ENCODE data around the gene PDYN.

PDYN gene

DNA sequence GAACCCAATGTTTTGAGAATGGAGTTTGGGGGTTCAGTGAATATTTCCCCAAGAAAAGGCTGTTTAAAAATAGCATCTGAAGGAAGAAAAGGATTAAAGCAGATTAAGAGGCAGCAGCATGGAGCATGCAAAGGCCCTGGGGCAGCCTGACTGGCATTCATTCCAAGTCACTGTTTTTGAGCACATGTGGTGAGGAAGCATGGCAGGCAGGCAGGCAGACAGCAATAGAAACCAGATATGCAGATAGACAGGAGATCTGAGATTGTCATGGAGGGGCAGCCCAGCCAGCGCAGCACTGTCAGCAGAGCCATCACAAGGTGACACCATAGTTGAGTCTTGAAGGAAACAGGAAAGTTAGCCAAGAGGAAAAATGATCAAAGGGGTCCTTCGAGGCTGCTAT is 60.9 kb downstream of the PDYN start:
- Histone ChIP-seq H3K9me3 (ENCODE audit: control insufficient read depth, insufficient read depth, low read length) (no peaks in the 10 kb centered on the region), H3K4me1 (ENCODE audit: control insufficient read depth, low read length) (no peaks in the 10 kb centered on the region), H3K79me2 (ENCODE audit: control insufficient read depth, low read length) (no peaks in the 10 kb centered on the region), H3K4me2 (ENCODE audit: low read length) (no peak overlapping the region), H3K4me3 (ENCODE audit: low read length) (no peak overlapping the region), H3K9me2 (replicated peaks; ENCODE audit: control insufficient read depth, low read length) (no peaks in the 10 kb centered on the region), H3K27ac (ENCODE audit: low read depth, low read length) (no peak overlapping the region), H3F3A (ENCODE audit: control insufficient read depth, insufficient read depth) (no peaks in the 10 kb centered on the region), H4K20me1 (ENCODE audit: control insufficient read depth, insufficient read depth, low read depth, low read length) (0 out of 2 replicates have a peak, but pooled peaks cover 3% of the 10 kb centered on the region), H3K27me3 (ENCODE audit: control insufficient read depth, low read length) (peaks cover 2% of the 10 kb centered on the region), H3K36me3 (ENCODE audit: control insufficient read depth, low read length) (no peaks in the 10 kb centered on the region)
- TF ChIP-seq, protein P1, sequence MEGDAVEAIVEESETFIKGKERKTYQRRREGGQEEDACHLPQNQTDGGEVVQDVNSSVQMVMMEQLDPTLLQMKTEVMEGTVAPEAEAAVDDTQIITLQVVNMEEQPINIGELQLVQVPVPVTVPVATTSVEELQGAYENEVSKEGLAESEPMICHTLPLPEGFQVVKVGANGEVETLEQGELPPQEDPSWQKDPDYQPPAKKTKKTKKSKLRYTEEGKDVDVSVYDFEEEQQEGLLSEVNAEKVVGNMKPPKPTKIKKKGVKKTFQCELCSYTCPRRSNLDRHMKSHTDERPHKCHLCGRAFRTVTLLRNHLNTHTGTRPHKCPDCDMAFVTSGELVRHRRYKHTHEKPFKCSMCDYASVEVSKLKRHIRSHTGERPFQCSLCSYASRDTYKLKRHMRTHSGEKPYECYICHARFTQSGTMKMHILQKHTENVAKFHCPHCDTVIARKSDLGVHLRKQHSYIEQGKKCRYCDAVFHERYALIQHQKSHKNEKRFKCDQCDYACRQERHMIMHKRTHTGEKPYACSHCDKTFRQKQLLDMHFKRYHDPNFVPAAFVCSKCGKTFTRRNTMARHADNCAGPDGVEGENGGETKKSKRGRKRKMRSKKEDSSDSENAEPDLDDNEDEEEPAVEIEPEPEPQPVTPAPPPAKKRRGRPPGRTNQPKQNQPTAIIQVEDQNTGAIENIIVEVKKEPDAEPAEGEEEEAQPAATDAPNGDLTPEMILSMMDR (IDR thresholded peaks at IDR 0.05; ENCODE audit: low read depth, low read length, poor library complexity, severe bottlenecking), result no peak

DNA sequence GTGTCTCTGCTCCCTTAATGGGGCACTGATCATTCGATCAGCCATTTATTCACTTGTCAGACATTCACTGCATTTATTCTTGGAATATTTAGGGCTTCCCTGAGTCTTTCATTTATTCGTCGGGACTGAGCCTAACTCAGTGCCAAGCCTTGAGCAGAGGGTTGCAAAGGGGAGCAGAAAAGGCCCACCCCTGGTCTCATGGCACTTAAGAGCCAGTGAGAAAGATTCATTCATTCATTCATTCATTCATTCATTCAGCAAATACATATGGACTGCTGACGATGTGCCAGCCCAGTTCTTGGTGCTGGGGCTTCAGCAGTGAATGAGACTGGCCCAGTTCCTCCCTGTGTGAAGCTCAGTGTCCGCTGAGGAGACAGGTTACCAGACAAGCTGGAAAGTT is 62.0 kb downstream of the PDYN start:
- no peaks in the 10 kb centered on the region for H3K9me3 ChIP-seq (ENCODE audit: control insufficient read depth, insufficient read depth, low read length)
- H3K9me2 ChIP-seq (replicated peaks; ENCODE audit: control insufficient read depth, low read length), result no peaks in the 10 kb centered on the region
- no peaks in the 10 kb centered on the region for H3K36me3 ChIP-seq (ENCODE audit: control insufficient read depth, low read length)
- peaks cover 2% of the 10 kb centered on the region for H3K27me3 ChIP-seq (ENCODE audit: control insufficient read depth, low read length)
- H3F3A ChIP-seq (ENCODE audit: control insufficient read depth, insufficient read depth), result no peaks in the 10 kb centered on the region
- no peak overlapping the region for H3K27ac ChIP-seq (ENCODE audit: low read depth, low read length)
- 0 out of 2 replicates have a peak, but pooled peaks cover 3% of the 10 kb centered on the region for H4K20me1 ChIP-seq (ENCODE audit: control insufficient read depth, insufficient read depth, low read depth, low read length)
- no peak overlapping the region for H3K4me3 ChIP-seq (ENCODE audit: low read length)
- H3K79me2 ChIP-seq (ENCODE audit: control insufficient read depth, low read length), result no peaks in the 10 kb centered on the region
- TF ChIP-seq, protein P1 (IDR thresholded peaks at IDR 0.05; ENCODE audit: low read depth, low read length, poor library complexity, severe bottlenecking), result no peak
- TF ChIP-seq EZH2phosphoT487 (IDR thresholded peaks at IDR 0.05; ENCODE audit: borderline replicate concordance, low read length), result no peak
- no peaks in the 10 kb centered on the region for H3K4me1 ChIP-seq (ENCODE audit: control insufficient read depth, low read length)
- H3K4me2 ChIP-seq (ENCODE audit: low read length), result no peak overlapping the region

DNA sequence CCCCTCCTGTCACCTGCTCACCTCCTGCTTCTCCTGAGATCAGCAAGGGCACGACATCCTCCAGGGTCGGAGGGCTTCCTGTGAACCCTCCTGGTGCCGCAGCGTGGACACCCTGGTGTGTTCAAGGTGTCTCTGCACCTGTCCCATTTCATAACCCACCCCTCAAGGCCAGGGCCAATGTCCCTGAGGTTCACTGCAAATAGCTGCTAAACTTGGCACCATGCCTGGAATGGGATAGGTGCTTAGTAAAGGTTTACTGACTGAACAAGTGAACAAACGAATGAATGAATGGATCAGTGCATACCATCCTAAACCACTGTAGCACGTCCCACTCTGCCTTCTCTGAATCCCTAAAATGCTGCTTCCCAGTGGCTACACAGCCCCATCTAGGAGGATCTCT is 63.7 kb downstream of the PDYN start:
- Histone ChIP-seq H3K9me3 (ENCODE audit: control insufficient read depth, insufficient read depth, low read length) (no peaks in the 10 kb centered on the region), H3K4me2 (ENCODE audit: low read length) (no peak overlapping the region), H3K27ac (ENCODE audit: low read depth, low read length) (no peak overlapping the region), H3K9me2 (replicated peaks; ENCODE audit: control insufficient read depth, low read length) (no peaks in the 10 kb centered on the region), H3K4me1 (ENCODE audit: control insufficient read depth, low read length) (no peaks in the 10 kb centered on the region), H3K27me3 (ENCODE audit: control insufficient read depth, low read length) (peaks cover 2% of the 10 kb centered on the region), H3F3A (ENCODE audit: control insufficient read depth, insufficient read depth) (no peaks in the 10 kb centered on the region), H3K36me3 (ENCODE audit: control insufficient read depth, low read length) (no peaks in the 10 kb centered on the region), H3K4me3 (ENCODE audit: low read length) (no peak overlapping the region), H4K20me1 (ENCODE audit: control insufficient read depth, insufficient read depth, low read depth, low read length) (0 out of 2 replicates have a peak, but pooled peaks cover 3% of the 10 kb centered on the region), H3K79me2 (ENCODE audit: control insufficient read depth, low read length) (no peaks in the 10 kb centered on the region)
- TF ChIP-seq EZH2phosphoT487 (IDR thresholded peaks at IDR 0.05; ENCODE audit: borderline replicate concordance, low read length), result no peak
- TF ChIP-seq, protein P1 (IDR thresholded peaks at IDR 0.05; ENCODE audit: low read depth, low read length, poor library complexity, severe bottlenecking), result no peak

DNA sequence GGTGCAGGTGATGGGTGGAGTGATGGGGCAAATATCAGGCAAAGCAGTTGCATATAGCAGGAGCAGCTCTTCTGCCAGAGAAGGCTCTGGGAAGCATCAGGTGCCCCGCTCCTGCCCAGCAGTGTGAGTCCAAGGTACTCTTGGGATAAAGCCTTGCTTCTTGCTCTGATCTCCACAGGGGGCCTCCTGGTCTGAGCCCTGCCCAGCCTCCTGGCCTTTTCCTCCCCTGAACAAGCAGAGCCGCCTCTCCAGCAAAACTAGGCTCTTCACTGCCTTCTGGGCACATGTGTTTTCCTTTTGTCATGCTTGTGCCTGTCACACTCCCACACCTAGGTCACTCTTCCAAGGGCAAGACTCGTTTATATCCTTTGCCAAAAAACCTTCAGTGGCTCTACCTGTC is 64.4 kb downstream of the PDYN start:
- Histone ChIP-seq H3K36me3 (ENCODE audit: control insufficient read depth, low read length) (no peaks in the 10 kb centered on the region), H3F3A (ENCODE audit: control insufficient read depth, insufficient read depth) (no peaks in the 10 kb centered on the region), H4K20me1 (ENCODE audit: control insufficient read depth, insufficient read depth, low read depth, low read length) (0 out of 2 replicates have a peak, but pooled peaks cover 3% of the 10 kb centered on the region), H3K4me1 (ENCODE audit: control insufficient read depth, low read length) (no peaks in the 10 kb centered on the region), H3K79me2 (ENCODE audit: control insufficient read depth, low read length) (no peaks in the 10 kb centered on the region), H3K4me2 (ENCODE audit: low read length) (no peak overlapping the region), H3K9me3 (ENCODE audit: control insufficient read depth, insufficient read depth, low read length) (no peaks in the 10 kb centered on the region), H3K4me3 (ENCODE audit: low read length) (no peak overlapping the region), H3K27me3 (ENCODE audit: control insufficient read depth, low read length) (peaks cover 2% of the 10 kb centered on the region), H3K9me2 (replicated peaks; ENCODE audit: control insufficient read depth, low read length) (no peaks in the 10 kb centered on the region), H3K27ac (ENCODE audit: low read depth, low read length) (no peak overlapping the region)
- TF ChIP-seq, protein P1 (IDR thresholded peaks at IDR 0.05; ENCODE audit: low read depth, low read length, poor library complexity, severe bottlenecking), result no peak
- no peak for TF ChIP-seq EZH2phosphoT487 (IDR thresholded peaks at IDR 0.05; ENCODE audit: borderline replicate concordance, low read length)
